GM12891 (cell line): ENCODE results near the gene ARSJ.

Experiments
- DNase-seq: peaks from one replicate; pipeline ENCODE4 v3.0.0; 2011; ENCODE audit warnings: low spot score; ENCODE audit not compliant: insufficient read length
- FAIRE-seq: peaks from 2 replicates; lab custom pipeline; 2011; peaks lifted over from hg19 to GRCh38; lab: Jason Lieb, UNC
- PAX5 ChIP-seq: IDR thresholded peaks from 2 replicates; pipeline ENCODE4 v1.6.1; 2011; ENCODE audit warnings: low read length, moderate library complexity, mild to moderate bottlenecking; ENCODE audit not compliant: insufficient read depth, severe bottlenecking
- POLR2A ChIP-seq: IDR thresholded peaks from 2 replicates; pipeline ENCODE4 v1.6.1; 2011; ENCODE audit warnings: low read depth, low read length, control low read depth
- POLR2AphosphoS5 ChIP-seq: IDR thresholded peaks from 2 replicates; pipeline ENCODE4 v1.6.1; 2011; ENCODE audit warnings: low read depth, low read length, control low read depth
- POU2F2 ChIP-seq: IDR thresholded peaks from 2 replicates; pipeline ENCODE4 v1.6.1; 2011; ENCODE audit warnings: low read depth, mild to moderate bottlenecking, control low read depth, low read length, moderate library complexity
- SPI1 ChIP-seq: IDR thresholded peaks from 2 replicates; pipeline ENCODE4 v1.6.1; 2011; ENCODE audit warnings: low read depth, low read length, control low read depth
- TAF1 ChIP-seq: IDR thresholded peaks from 2 replicates; pipeline ENCODE4 v1.6.1; 2011; ENCODE audit warnings: low read depth, low read length, control low read depth

The ARSJ gene

DNA sequence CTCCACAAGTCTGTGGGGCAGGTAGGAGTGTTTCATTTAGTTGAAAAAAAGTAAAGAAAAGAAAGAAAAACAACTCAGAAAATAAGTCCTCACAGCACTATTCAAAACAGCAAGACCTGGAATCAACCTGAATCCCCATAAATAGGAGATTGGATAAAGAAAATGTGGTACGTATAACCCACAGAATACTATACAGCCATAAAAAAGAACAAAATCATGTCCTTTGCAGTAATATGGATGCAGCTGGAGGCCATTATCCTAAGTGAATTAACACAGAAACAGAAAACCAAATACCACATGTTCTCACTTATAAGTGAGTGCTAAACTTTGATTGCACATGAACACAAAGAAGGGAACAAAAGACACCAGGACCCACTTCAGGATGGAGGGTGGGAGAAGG lies 71.9 kb downstream of the ARSJ start:
- TF ChIP-seq TAF1 (no peak), PAX5 (no peak), POLR2A (no peak), SPI1 (no peak), POLR2AphosphoS5 (no peak), POU2F2 (no peak)
- no peak for DNase-seq
- no peak for FAIRE-seq

DNA sequence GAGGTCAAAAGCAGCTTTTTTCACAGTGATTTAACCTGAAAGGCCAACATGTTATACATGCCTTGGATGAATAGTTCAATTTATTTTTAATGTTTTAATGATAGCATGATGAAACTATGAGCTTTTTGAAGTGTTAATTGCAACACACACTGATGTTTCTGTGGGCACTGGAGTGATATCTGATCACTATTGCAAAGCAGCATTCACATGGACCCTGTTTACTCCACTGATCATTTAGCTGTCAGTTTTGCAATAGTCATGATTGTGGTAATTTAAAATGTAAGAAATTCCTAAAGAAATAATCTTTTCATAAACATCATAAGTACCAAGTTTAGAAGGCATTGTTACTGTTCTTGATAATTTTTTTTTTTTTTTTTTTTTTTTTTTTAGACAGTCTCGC lies 74.1 kb downstream of the ARSJ start:
- DNase-seq (no peak), FAIRE-seq (no peak)
- TF ChIP-seq SPI1 (no peak), POLR2A (no peak), POU2F2 (no peak), TAF1 (no peak), POLR2AphosphoS5 (no peak), PAX5 (no peak)

GRCh38 chr4:113904877-113905276 lies 74.6 kb downstream of the ARSJ start:
- DNase-seq (no peak), FAIRE-seq (no peak)
- TF ChIP-seq TAF1 (no peak), SPI1 (no peak), POLR2AphosphoS5 (no peak), POU2F2 (no peak), PAX5 (no peak), POLR2A (no peak)

DNA sequence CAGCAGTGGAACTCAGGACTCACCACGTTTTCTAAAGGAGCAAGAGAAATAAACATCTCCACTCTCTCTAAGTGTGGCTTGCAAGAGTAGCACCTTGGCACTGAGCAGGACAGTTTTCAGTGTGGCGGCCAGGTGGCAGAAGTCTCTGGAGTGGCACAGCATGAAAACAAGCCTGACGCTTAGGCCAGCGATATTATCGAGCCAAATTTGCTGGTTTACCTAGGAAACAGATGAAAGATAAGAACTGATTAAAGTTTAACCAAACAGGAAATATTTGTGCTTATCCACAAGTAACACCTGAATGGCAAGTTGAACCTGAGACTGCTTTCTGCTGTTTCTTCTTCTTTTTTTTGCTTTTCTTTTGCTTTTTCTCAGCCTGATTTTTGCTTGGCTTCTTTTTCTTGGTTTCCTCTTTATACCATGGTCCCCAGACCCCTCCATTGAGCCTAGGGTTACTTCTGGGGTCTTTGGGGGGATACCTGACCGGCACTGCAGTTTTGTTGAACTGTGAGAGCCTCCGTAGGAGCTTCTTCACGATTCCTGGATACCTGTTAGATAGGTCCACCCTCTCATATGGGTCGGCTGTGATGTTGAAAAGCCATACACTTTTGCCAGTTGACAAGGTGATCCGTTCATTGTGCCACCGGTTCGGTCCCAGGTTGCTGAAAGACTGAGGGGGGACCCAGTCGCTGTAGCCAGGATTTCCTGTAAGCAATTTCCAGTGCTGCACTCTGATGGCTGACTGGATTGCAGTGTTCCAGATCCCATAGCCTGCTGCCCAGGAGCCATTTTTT lies 77.3 kb downstream of the ARSJ start:
- TF ChIP-seq PAX5 (no peak), POLR2AphosphoS5 (no peak), POLR2A (no peak), TAF1 (no peak), POU2F2 (no peak), SPI1 (no peak)
- DNase-seq (no peak), FAIRE-seq (peak; percentile 43)

GRCh38 chr4:113899271-113900070 lies 80.0 kb downstream of the ARSJ start:
- peak; percentile 79 for FAIRE-seq
- no peak for DNase-seq
- TF ChIP-seq SPI1 (no peak), TAF1 (no peak), PAX5 (no peak), POU2F2 (no peak), POLR2A (no peak), POLR2AphosphoS5 (no peak)

DNA sequence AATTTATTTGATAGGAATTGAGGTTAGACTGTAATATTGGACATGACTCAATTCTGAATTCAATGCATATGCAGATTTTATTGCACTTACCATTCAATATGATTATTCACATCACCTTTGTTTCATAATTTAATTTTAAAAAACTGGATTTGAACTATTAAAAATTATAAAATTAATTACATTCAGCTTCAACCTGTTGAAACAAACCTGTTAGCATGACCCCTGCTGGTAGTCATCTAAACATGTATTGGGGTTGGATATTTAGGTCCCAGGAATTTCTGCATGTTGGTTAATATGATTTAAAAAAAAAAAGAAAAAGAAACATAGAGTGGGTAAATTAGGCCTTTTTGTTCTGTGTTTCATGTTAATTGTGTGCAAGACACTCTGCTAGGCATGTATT lies 85.9 kb downstream of the ARSJ start:
- no peak for TF ChIP-seq TAF1
- TF ChIP-seq PAX5 = no peak
- TF ChIP-seq POLR2A = no peak
- TF ChIP-seq SPI1 = no peak
- TF ChIP-seq POLR2AphosphoS5 = no peak
- no peak for TF ChIP-seq POU2F2
- DNase-seq (no peak), FAIRE-seq (no peak)

- TF ChIP-seq POLR2AphosphoS5 = no peak
- TF ChIP-seq POLR2A = no peak
- TF ChIP-seq TAF1 = no peak
- no peak for TF ChIP-seq POU2F2
- no peak for TF ChIP-seq PAX5
- no peak for TF ChIP-seq SPI1
- no peak for DNase-seq
- no peak for FAIRE-seq
Observed at GRCh38 chr4:113888006-113888405, 91.4 kb downstream of the ARSJ start.

GRCh38 chr4:113885291-113885690 lies 94.2 kb downstream of the ARSJ start:
- FAIRE-seq (no peak), DNase-seq (no peak)
- TF ChIP-seq POLR2AphosphoS5 (no peak), SPI1 (no peak), POLR2A (no peak), POU2F2 (no peak), TAF1 (no peak), PAX5 (no peak)

DNA sequence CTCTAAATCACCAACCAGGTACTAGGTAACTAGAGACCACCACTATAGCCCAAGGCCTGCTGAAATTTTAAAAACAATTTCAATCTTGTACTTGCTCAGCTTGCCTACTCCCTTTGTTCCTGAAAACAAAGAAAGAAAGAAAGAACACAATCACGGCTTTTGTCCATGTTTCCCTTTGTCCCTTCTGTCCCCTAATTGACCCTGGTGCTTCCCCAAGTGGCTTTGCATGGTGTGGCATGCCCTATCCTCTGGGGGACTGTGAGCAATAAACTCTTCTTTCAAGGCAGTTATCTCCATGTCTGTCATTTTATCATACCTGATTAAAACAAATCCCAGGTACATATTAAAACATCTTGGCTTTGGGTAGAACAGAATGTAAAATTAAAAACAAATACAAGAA lies 94.8 kb downstream of the ARSJ start:
- TF ChIP-seq POLR2AphosphoS5 (no peak), POLR2A (no peak), POU2F2 (no peak), SPI1 (no peak), PAX5 (no peak), TAF1 (no peak)
- no peak for DNase-seq
- FAIRE-seq = no peak
